ENCODE measurements around the gene PLOD3.

GRCh38 chr7:101208794-101209193 lies 8.6 kb downstream of the PLOD3 start:
- TF ChIP-seq CTCF (IDR thresholded peaks at IDR 0.05; ENCODE audit: low read depth, low read length) (no peak), POLR2A (IDR thresholded peaks at IDR 0.05; ENCODE audit: extremely low read depth, insufficient read length) (no peak)
